ENCODE measurements around the gene VWCE. TPM values are rescaled to one million over a fixed set of nuclear protein-coding genes. Genes with fewer than 3 reads are reported as not detected.

The VWCE gene
- total and polyA plus RNA-seq, 7 donors, result 0.49 to 5.5 (median 0.61) TPM; not detected in 2

GRCh38 chr11:61280883-61281580 lies 14.1 kb downstream of the VWCE start:
- intact Hi-C loops (cut with DNase I), result no loop called here
- no peaks in the 10 kb centered on the region for H3K36me3 ChIP-seq
- H3K4me3 ChIP-seq, result no peak overlapping the region
- DNase-seq, result no peak
- H3K27me3 ChIP-seq, result peaks cover 0 to 10% (median 0%) of the 10 kb centered on the region in 3 donors
- 63 to 89% methylated on average over 20 of the region's 20 CpGs for WGBS, 2 donors
- TF ChIP-seq POLR2A (IDR thresholded peaks at IDR 0.05), result no peak
- H3K9me3 ChIP-seq, result no peaks in the 10 kb centered on the region
- no peak overlapping the region for H3K27ac ChIP-seq
- peaks cover 0 to 8% (median 0%) of the 10 kb centered on the region in 4 donors for H3K4me1 ChIP-seq

DNA sequence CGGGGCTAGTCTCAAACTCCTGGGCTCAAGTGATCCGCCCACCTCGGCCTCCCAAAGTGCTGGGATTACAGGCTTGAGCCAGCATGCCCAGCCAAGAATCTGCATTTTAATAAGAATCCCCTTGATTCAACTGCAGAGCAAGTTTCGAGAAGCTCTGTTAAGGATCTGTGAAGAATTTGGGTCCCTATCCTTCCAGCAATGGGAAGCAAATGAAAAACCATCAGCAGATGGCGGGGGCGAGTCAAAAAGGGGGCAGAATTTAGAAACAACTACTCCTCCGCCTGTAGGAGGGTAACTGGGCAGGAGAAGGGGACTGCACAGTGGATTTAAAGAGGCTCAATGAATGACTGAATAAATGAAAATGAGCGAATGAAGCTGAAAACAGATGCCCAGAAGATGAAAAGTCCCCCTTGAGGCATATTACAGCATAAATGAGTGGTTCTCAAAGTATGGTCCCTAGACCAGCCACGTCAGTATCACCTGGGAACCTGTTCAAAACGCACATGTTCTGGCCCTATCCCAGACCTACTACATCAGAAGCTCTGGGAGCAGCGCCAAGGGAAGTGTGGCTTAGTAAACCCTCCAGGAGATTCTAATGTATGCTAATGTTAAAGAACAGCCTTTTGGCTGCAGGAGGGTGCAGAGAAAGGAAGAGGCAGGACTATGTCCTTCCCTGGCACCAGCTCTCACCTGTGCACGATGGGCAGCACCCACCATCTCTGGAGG lies 15.0 kb downstream of the VWCE start:
- Histone ChIP-seq H3K27me3 (peaks cover 0 to 10% (median 0%) of the 10 kb centered on the region in 3 donors), H3K4me3 (no peak overlapping the region), H3K4me1 (peaks cover 0 to 8% (median 0%) of the 10 kb centered on the region in 4 donors), H3K36me3 (no peaks in the 10 kb centered on the region), H3K27ac (no peak overlapping the region), H3K9me3 (no peaks in the 10 kb centered on the region)
- no peak for TF ChIP-seq POLR2AphosphoS5 (IDR thresholded peaks at IDR 0.05)
- no peak for TF ChIP-seq POLR2A (IDR thresholded peaks at IDR 0.05)
- no peak for TF ChIP-seq EP300 (IDR thresholded peaks at IDR 0.05)
- no peak for TF ChIP-seq CTCF (IDR thresholded peaks at IDR 0.05)
- 68 to 89% methylated on average over 12 of the region's 12 CpGs for WGBS, 2 donors
- intact Hi-C loops (cut with DNase I), result no loop called here
- no peak for DNase-seq

DNA sequence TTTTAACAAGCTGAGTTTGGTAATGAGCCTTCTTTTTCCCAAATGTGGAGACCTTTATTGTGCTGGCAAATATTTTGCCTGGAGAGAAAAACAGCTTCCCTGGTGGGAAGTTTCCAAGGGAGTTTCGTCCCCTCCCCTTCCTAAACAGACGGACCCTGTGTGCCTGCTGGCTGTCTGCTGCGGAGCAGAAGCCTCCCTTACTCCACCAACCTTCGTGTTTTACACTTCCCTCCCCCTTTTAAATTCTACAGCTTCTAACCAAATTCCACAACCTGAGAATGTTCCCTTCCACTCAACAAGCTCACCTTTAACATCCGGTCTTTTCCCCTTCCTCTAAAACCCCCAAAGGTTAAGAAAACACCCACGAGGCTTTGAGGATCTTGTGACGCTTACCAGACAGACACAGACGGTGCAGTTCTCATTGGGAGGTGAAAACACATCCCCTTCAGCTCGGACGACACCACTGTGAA lies 17.1 kb downstream of the VWCE start:
- H3K4me1 ChIP-seq, result peaks cover 0 to 8% (median 0%) of the 10 kb centered on the region in 4 donors
- WGBS, 2 donors, result 62 to 70% methylated on average over 10 of the region's 10 CpGs
- peaks cover 0 to 10% (median 0%) of the 10 kb centered on the region in 3 donors for H3K27me3 ChIP-seq
- no peaks in the 10 kb centered on the region for H3K36me3 ChIP-seq
- H3K27ac ChIP-seq, result no peak overlapping the region
- H3K4me3 ChIP-seq, result no peak overlapping the region
- H3K9me3 ChIP-seq, result no peaks in the 10 kb centered on the region
- no peak for TF ChIP-seq EP300 (IDR thresholded peaks at IDR 0.05)
- no peak for TF ChIP-seq CTCF (IDR thresholded peaks at IDR 0.05)
- TF ChIP-seq POLR2A (IDR thresholded peaks at IDR 0.05), result no peak
- TF ChIP-seq POLR2AphosphoS5 (IDR thresholded peaks at IDR 0.05), result no peak
- no peak for DNase-seq
- intact Hi-C loops (cut with DNase I), result no loop called here

GRCh38 chr11:61277186-61278000 lies 17.7 kb downstream of the VWCE start:
- H3K27me3 ChIP-seq, result peaks cover 0 to 10% (median 0%) of the 10 kb centered on the region in 3 donors
- H3K4me1 ChIP-seq, result peaks cover 0 to 8% (median 0%) of the 10 kb centered on the region in 4 donors
- DNase-seq, result no peak
- intact Hi-C loops (cut with DNase I), result no loop called here
- H3K9me3 ChIP-seq, result no peaks in the 10 kb centered on the region
- TF ChIP-seq EP300 (IDR thresholded peaks at IDR 0.05) (no peak), POLR2A (IDR thresholded peaks at IDR 0.05) (no peak), POLR2AphosphoS5 (IDR thresholded peaks at IDR 0.05) (no peak), CTCF (IDR thresholded peaks at IDR 0.05) (no peak)
- WGBS, 2 donors, result 79 to 87% methylated on average over 14 of the region's 14 CpGs
- H3K36me3 ChIP-seq, result no peaks in the 10 kb centered on the region
- no peak overlapping the region for H3K4me3 ChIP-seq
- no peak overlapping the region for H3K27ac ChIP-seq
